ENCODE data around the gene VASH2.

GRCh38 chr1:212975111-212975918 lies 25.0 kb downstream of the VASH2 start:
- TF ChIP-seq ZNF274 (IDR thresholded peaks at IDR 0.05; ENCODE audit: low read depth, low read length) (no peak), YY1 (IDR thresholded peaks at IDR 0.05; ENCODE audit: insufficient read depth, insufficient read length) (no peak), SUZ12 (IDR thresholded peaks at IDR 0.05; ENCODE audit: extremely low read depth, insufficient read depth, insufficient read length) (no peak)
